Esophagus muscularis mucosa (tissue), 4 donors: Measurements from ENCODE around the gene CTCF. TPM values are rescaled to one million over a fixed set of nuclear protein-coding genes. Genes with fewer than 3 reads are reported as not detected.

Experiments
- DNase-seq: peaks from one replicate; pipeline ENCODE4 v3.0.0-alpha.2; 2017; ENCODE audit errors: extremely low spot score
- H3K27ac ChIP-seq, 4 donors: fragments of 200-600 bp; sonication (generic); replicated peaks in 1 of 4; 1 replicate in 3 of 4; 2 replicates in 1 of 4; pipeline ENCODE4 v1.5.1; 2016 to 2019; ENCODE audit warnings: mild to moderate bottlenecking in 1 of 4
- H3K27me3 ChIP-seq, 4 donors: fragments of 200-600 bp; sonication (generic); one replicate each; pipeline versions ENCODE4 v1.5.1 to v1.6.0; 2016 to 2019
- H3K36me3 ChIP-seq, 4 donors: fragments of 200-600 bp; sonication (generic); one replicate each; pipeline ENCODE4 v1.5.1; 2016 to 2019
- H3K4me1 ChIP-seq, 4 donors: fragments of 200-600 bp; sonication (generic); one replicate each; pipeline ENCODE4 v1.5.1; 2016 to 2019
- H3K4me3 ChIP-seq, 4 donors: fragments of 200-600 bp; sonication (generic); 1 replicate in 2 of 4; 2 replicates in 2 of 4; pipeline ENCODE4 v1.5.1; 2016 to 2019; ENCODE audit warnings: mild to moderate bottlenecking in 4 of 4, moderate library complexity in 1 of 4
- H3K9me3 ChIP-seq, 4 donors: fragments of 200-600 bp; sonication (generic); 1 replicate in 3 of 4; 2 replicates in 1 of 4; pipeline ENCODE4 v1.5.1; 2016 to 2019
- CTCF ChIP-seq, 3 experiments: fragments of 200-600 bp in 2 of 3; fragments of 450-650 bp in 1 of 3; sonication (generic) in 2 of 3; IDR thresholded peaks; one replicate each; pipeline ENCODE4 v1.5.1; 2017 to 2019; ENCODE audit warnings: antibody characterized with exemption in 3 of 3, mild to moderate bottlenecking in 2 of 3, moderate library complexity in 1 of 3
- EP300 ChIP-seq: sonication (generic); formaldehyde crosslinking; IDR thresholded peaks from one replicate; pipeline ENCODE4 v1.6.1; 2017; ENCODE audit warnings: antibody characterized with exemption
- POLR2A ChIP-seq: fragments of 450-650 bp; IDR thresholded peaks from one replicate; pipeline ENCODE4 v1.6.1; 2017; ENCODE audit warnings: antibody characterized with exemption, moderate library complexity, mild to moderate bottlenecking, low read depth
- POLR2AphosphoS5 ChIP-seq, 2 donors: sonication (generic); formaldehyde crosslinking; IDR thresholded peaks; one replicate each; pipeline ENCODE4 v1.6.1; 2017; ENCODE audit warnings: antibody characterized with exemption in 2 of 2
- WGBS: methylation state at CpG from one replicate; pipeline ENCODE4 v1.1.5; 2018; 5-methylcytosine and 5-hydroxymethylcytosine counted together
- intact Hi-C: fragments of 100-400 bp; cut with DNase I; formaldehyde crosslinking; loops from one replicate; pipeline ENCODE4 v1.15.1; 2023
- total RNA-seq, 4 donors: library from RNA; depleted of rRNA; stranded (reverse); fragments of >200 nt; gene quantifications; one replicate each; pipeline versions ENCODE4 v1.1.0 to v1.2.1, GENCODE V29; 2016

CTCF gene
- total RNA-seq, 4 donors from 2014 or later = 27.5 to 46.3 (median 38.5) TPM

GRCh38 chr16:67551091-67551490 is 11.2 kb upstream of the CTCF start:
- peaks cover 27 to 60% (median 50%) of the 10 kb centered on the region in 4 donors for H3K4me1 ChIP-seq
- WGBS = 100% methylated on average over 2 of the region's 2 CpGs
- H3K36me3 ChIP-seq = peaks cover under 1 to 35% (median 28%) of the 10 kb centered on the region in 4 donors
- H3K27me3 ChIP-seq = no peaks in the 10 kb centered on the region
- TF ChIP-seq POLR2A (no peak), EP300 (no peak), POLR2AphosphoS5 (IDR thresholded peaks at IDR 0.05) (no peak), CTCF (IDR thresholded peaks at IDR 0.05) (no peak)
- H3K27ac ChIP-seq = no peak overlapping the region
- no peak for DNase-seq
- intact Hi-C loops = no loop called here
- H3K9me3 ChIP-seq = no peaks in the 10 kb centered on the region
- no peak overlapping the region for H3K4me3 ChIP-seq

GRCh38 chr16:67551972-67552371 is 10.4 kb upstream of the CTCF start:
- WGBS = 98% methylated on average over 2 of the region's 2 CpGs
- intact Hi-C loops = no loop called here
- no peak for DNase-seq
- H3K27ac ChIP-seq = peak overlapping the region in 2 of 4 donors; percentile 3 to 31
- no peak for TF ChIP-seq POLR2A
- no peak for TF ChIP-seq EP300
- H3K9me3 ChIP-seq = no peaks in the 10 kb centered on the region
- H3K4me3 ChIP-seq = no peak overlapping the region
- H3K36me3 ChIP-seq = peaks cover 0 to 26% (median 20%) of the 10 kb centered on the region in 4 donors
- H3K27me3 ChIP-seq = no peaks in the 10 kb centered on the region
- peaks cover 18 to 54% (median 42%) of the 10 kb centered on the region in 4 donors for H3K4me1 ChIP-seq

GRCh38 chr16:67552476-67552875 is 9.8 kb upstream of the CTCF start:
- 47% methylated on average over 4 of the region's 4 CpGs for WGBS
- peaks cover 13 to 49% (median 37%) of the 10 kb centered on the region in 4 donors for H3K4me1 ChIP-seq
- peak overlapping the region in 2 of 4 donors; percentile 3 to 31 for H3K27ac ChIP-seq
- H3K9me3 ChIP-seq = no peaks in the 10 kb centered on the region
- H3K36me3 ChIP-seq = peaks cover 0 to 21% (median 15%) of the 10 kb centered on the region in 4 donors
- H3K27me3 ChIP-seq = no peaks in the 10 kb centered on the region
- intact Hi-C loops = no loop called here
- DNase-seq = no peak
- H3K4me3 ChIP-seq = no peak overlapping the region
- TF ChIP-seq CTCF (IDR thresholded peaks at IDR 0.05) (no peak), EP300 (no peak), POLR2A (no peak), POLR2AphosphoS5 (IDR thresholded peaks at IDR 0.05) (no peak)

GRCh38 chr16:67555795-67556212 is 6.5 kb upstream of the CTCF start:
- Histone ChIP-seq H3K4me1 (peaks cover 8 to 36% (median 24%) of the 10 kb centered on the region in 4 donors), H3K27me3 (no peaks in the 10 kb centered on the region), H3K36me3 (no peaks in the 10 kb centered on the region), H3K4me3 (no peak overlapping the region), H3K27ac (no peak overlapping the region), H3K9me3 (no peaks in the 10 kb centered on the region)
- no peak for DNase-seq
- 72% methylated on average over 3 of the region's 3 CpGs for WGBS
- TF ChIP-seq POLR2AphosphoS5 (IDR thresholded peaks at IDR 0.05) (no peak), CTCF (IDR thresholded peaks at IDR 0.05) (no peak), POLR2A (no peak), EP300 (no peak)
- intact Hi-C loops = no loop called here

GRCh38 chr16:67558859-67559258 is 3.5 kb upstream of the CTCF start:
- TF ChIP-seq POLR2AphosphoS5 (IDR thresholded peaks at IDR 0.05) = no peak
- no peak for TF ChIP-seq EP300
- TF ChIP-seq POLR2A = no peak
- no peak for TF ChIP-seq CTCF (IDR thresholded peaks at IDR 0.05)

More at GRCh38 chr16:67558859-67559258, 3.5 kb upstream of the CTCF start:
- intact Hi-C loops = no loop called here
- Histone ChIP-seq H3K4me1 (peaks cover 13 to 30% (median 21%) of the 10 kb centered on the region in 4 donors), H3K27me3 (no peaks in the 10 kb centered on the region), H3K27ac (no peak overlapping the region), H3K9me3 (no peaks in the 10 kb centered on the region), H3K4me3 (no peak overlapping the region), H3K36me3 (no peaks in the 10 kb centered on the region)
- WGBS = 90% methylated on average over 1 of the region's 1 CpG
- no peak for DNase-seq
